ENCODE data around the gene GTF2F2.
A peak's percentile ranks its signal among the peaks of the same experiment; 100 is the strongest.

The GTF2F2 gene, protein sequence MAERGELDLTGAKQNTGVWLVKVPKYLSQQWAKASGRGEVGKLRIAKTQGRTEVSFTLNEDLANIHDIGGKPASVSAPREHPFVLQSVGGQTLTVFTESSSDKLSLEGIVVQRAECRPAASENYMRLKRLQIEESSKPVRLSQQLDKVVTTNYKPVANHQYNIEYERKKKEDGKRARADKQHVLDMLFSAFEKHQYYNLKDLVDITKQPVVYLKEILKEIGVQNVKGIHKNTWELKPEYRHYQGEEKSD

DNA sequence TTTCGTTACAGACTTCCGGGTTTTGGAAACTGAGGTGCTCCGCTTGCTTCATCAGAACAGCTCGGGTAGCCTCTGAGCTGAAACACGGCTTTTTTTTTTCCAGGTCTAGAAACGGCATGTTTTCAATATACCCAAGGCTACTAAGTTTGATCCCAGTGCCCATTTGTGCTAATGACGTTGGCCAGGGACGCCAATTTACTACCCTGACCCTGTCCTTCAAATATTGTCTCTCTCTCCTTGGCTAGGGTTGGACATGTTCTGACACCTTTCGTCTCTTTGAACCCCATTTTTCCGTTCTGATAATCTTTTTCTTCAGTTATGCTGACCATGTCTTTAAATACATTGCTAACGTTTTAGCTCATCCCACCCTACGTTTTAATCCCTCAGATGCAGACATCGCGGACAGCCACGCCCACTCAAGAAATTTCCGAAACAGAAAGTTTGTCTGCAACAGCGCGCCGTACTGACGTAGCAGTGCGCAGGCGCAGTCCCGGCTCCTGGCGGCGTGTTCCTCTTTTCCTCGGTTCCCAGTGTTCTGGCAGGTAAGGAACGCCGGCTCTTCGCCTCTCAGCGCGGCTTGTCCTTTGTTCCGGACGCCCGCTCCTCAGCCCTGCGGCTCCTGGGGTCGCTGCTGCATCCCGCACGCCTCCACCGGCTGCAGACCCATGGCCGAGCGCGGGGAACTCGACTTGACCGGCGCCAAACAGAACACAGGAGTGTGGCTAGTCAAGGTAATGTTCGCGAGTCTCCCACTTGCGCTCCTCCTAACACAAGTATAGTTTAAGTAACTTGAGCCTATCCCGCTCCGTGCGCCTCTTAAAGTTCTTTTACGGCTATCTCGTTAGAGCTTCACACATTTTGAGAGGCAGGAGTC is at the start of gene GTF2F2:
Gene GTF2F2, plus strand, starts transcription at position 520 of the 874 bp plus-strand sequence. Its CDS starts 146 bp downstream, at position 666.
- peak; percentile 93 to 96 (median 94) for DNase-seq

GRCh38 chr13:45073809-45074208 is 46.5 kb upstream of the GTF2F2 start:
- no peak for DNase-seq

GRCh38 chr13:45074721-45075120 is 45.6 kb upstream of the GTF2F2 start:
- DNase-seq, result no peak

DNA sequence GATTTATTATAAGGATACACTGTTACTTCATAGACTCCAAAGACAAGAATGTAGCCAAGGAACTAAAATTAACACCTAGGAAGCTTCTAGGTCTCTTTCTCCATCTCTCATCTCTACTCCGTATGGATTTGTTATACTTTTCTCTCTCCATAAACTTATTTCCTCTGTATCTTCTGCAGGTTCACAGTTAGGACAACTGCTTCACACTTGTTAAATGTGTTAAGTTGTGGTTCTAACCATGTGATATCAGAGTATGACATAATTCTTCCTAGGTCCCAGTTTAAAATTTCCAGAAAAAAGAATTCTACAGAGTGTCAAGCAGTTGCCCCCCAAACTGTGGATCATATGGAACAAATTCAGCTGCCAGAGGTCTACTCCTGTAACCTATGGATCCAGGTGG is 42.3 kb upstream of the GTF2F2 start:
- DNase-seq, result no peak

GRCh38 chr13:45082964-45083363 is 37.3 kb upstream of the GTF2F2 start:
- no peak for DNase-seq

GRCh38 chr13:45084515-45084914 is 35.8 kb upstream of the GTF2F2 start:
- no peak for DNase-seq

GRCh38 chr13:45086484-45086883 is 33.8 kb upstream of the GTF2F2 start:
- no peak for DNase-seq

DNA sequence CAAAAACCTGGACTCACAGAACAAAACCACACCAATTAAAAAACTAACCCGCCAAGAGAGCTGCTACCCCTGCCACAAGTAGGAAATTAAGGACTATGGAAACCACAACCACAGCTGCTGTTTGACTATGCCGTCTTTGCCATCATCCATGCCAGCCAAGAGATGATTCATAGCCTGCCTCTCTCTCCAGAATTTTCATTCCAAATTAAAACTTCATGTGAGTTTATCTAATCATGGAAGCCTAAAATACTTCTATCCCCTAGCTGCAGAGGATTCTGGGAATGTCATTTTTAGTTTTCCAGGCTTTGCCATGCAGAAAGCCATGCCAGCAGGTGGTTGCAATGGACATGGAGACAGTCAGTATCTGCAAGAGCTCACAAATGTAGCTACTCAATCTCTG is 27.6 kb upstream of the GTF2F2 start:
- DNase-seq, result no peak

DNA sequence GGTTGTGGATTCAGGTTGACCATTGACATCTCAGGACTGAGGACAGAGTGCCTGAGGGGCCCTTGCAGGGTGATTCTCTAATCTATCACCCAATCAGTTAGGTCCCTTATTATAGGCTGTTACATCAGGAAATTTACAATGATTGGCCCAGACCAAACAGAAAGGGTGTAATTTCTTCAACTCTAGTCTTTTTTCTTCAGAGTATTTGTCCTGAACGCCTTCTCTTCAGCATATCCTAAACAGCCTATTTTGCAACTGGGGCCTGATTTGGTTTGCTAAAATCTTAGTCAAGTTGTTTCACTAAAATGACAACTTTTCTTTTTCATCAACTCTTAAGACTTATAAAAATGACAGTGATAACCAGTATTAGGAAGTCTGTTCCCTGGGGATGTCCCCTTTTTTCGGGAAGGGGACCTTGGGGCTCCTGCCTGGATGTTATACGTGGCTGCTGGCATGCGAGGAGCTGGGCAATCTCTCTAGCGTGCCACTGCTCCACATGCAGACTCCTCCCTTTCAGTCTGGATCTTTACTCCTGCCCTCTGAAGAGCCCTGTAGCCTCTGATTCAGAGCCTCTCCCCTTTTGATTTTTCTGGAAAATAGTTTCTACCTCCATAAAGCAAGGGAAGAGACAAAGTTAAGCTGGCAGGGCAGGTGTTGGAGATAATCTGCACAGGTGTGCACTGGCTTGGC is 19.6 kb upstream of the GTF2F2 start:
- no peak for DNase-seq

DNA sequence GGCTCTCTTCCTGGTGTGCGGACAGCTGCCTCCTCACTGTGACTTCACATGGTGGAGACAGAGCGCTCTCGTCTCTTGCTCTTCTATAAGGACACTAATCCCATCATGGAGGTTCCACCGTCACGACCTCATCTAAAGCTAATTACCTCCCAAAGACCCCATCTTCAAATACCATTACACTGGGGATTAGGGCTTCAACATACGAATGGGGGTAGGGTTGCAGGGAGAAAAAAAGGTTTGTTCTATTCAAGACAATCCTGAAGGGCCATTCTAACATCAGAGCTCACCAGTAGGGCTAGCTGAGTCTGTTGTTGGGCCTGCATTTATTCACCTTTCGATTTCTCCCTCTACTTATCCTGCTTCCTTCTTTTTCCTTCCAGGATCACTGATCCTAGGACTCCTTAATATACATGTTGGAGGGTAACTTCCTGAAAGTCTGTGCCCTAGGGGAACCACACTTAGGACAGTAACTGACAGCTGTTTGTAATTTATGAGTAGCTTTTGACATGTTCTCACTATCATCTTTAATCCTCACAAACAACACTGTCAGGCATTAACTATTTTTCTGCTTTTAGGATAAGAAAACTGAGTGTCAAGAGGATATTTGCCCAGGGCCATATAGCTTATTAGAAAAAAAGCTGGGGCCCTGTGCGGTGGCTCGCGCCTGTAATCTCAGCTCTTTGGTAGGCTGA is 18.8 kb upstream of the GTF2F2 start:
- no peak for DNase-seq

GRCh38 chr13:45102136-45102507 is 18.2 kb upstream of the GTF2F2 start:
- no peak for DNase-seq

GRCh38 chr13:45103449-45103848 is 16.9 kb upstream of the GTF2F2 start:
- no peak for DNase-seq

DNA sequence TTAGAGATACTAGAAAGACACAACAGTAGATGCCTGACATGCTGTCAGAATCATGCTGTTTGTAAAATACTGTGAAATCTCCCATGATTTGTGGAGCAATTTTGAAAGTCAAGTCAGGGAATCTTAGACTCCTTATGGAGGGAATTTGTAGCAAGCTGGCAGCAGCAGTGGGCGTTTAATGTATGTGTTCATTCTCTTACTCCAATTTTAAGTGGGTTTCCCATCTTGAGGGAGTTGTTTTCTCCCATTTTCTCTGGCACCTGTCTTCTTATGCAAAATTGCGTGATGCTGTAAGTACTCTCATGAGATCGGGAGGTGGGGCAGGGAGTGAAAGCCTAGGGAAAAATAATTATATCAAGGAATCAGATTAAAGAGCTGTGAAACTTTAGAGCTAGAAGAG is 16.0 kb upstream of the GTF2F2 start:
- no peak for DNase-seq

DNA sequence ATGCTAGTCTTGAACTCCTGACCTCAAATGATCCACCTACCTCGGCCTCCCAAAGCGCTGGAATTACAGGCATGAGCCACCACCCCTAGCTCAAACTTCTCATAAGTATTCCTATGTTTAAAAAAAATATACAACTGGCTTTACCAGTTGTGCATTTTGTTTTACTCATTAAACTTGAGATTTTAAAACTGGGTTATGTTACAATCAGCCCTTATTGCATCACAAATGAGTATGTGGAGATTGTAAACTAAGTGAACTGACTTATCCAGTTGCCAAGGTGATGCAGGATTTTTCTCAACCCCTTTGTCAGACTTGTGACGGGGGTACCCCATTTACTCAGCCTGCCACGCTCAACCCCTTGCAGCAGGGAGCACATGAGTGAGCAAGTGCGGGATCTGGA is 14.4 kb upstream of the GTF2F2 start:
- no peak for DNase-seq

- no peak for DNase-seq
These were observed 12.8 kb upstream of the GTF2F2 start for GRCh38 chr13:45107539-45107938.

DNA sequence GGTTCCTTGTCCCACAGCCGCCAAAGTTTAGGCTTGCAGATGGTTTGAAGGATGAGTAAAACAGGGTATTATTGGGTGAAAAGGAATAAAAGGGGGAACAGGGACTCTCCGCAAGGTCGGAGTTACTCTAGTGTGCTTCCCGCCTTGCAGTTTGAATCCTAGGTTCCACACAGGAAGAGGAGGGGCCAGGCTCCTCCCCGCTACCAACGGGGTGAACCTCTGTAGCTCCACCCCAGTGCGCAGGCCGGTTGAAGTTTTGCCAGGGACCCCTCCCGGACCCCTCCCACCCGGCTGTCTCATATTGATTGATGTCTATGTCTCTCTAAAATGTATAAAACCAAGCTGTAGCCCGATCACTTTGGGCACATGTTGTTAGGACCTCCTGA is 11.6 kb upstream of the GTF2F2 start:
- no peak for DNase-seq

DNA sequence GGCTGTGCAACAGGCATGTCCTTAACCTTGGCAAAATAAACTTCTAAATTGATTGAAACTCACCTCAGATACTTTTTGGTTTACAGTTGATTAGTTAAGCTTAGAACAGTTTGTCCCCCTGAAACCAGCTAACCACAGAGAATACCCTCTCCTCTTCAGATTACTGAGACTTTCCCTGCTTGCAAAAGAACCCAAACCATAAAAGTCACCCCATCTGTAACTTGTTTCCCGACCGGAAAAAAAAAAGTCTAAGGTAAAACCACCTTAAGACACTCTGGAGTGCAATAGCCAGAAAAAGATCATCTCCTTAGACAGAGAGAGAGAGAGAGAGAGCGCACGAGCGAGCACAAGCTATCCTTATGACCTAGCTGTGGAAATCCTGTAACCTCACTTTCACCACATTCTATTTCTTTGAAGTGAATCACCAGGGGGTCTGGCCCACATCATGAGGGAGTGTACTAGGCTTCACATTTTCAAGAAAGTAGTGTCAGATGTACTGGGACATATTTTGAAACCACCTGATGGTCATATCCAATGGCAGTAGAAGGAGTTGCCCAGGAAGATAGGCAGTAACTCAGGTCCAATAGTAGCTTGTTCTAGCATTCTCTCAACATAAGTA is 11.1 kb upstream of the GTF2F2 start:
- DNase-seq, result no peak

GRCh38 chr13:45113233-45114224 is 6.8 kb upstream of the GTF2F2 start:
- DNase-seq, result no peak

DNA sequence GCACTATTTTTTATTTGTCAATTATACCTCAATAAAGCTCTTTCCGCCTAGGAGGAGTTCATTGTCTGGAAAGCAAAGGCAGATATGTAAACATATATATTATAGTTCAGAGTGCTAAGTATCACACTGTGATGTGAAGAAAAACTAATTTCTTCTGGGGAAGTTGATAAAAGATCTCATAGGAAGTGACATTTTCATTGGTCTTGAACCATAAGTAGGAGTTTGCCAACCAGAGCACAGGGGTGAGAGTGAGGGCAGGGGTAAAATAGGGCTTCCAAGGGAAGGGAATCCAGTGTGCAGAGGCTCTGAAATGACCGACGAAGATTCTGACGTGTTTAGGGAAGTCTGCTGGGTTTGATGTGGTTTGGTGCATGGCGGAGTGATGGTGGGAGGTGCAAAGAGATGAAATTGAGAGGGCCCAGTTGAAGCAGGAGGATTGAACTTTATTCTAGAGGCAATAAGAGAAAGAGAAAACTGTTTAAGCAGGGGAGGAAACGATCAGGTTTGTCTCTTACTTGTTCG is 780 bp upstream of the GTF2F2 start:
- peak; percentile 45 to 54 (median 51) for DNase-seq

- peak; percentile 26 to 37 (median 33) for DNase-seq
These were observed 889 bp downstream of the GTF2F2 start for GRCh38 chr13:45120967-45121831.

Data from suppressor macrophage treated with lipopolysaccharide for 1 hour (primary cell).